HG03135 (cell line): Measurements from ENCODE around the gene PITPNC1.
"Not testable (repeated sequence)": the region's sequence is repeated elsewhere in the genome, so short reads cannot be mapped to it uniquely, and the experiment has no call there.

Experiments
- ATAC-seq: cut with Tn5 transposase; IDR thresholded peaks from one replicate; pipeline ENCODE4 v1.9.1; 2021; ENCODE audit warnings: mild to moderate bottlenecking, moderate library complexity; ENCODE audit not compliant: unreplicated experiment

Gene PITPNC1

GRCh38 chr17:67393809-67394397, 16.8 kb downstream of the PITPNC1 start:
- ATAC-seq, result no peak

GRCh38 chr17:67399676-67400075, 22.6 kb downstream of the PITPNC1 start:
- no peak for ATAC-seq

GRCh38 chr17:67400193-67400592, 23.1 kb downstream of the PITPNC1 start:
- ATAC-seq, result no peak

GRCh38 chr17:67401106-67401505, 24.0 kb downstream of the PITPNC1 start:
- no peak for ATAC-seq

GRCh38 chr17:67401598-67402504, 24.8 kb downstream of the PITPNC1 start:
- ATAC-seq, result no peak

- no peak for ATAC-seq
Observed at GRCh38 chr17:67403065-67403464, 26.0 kb downstream of the PITPNC1 start.

- no peak for ATAC-seq
Observed at GRCh38 chr17:67403483-67403882, 26.4 kb downstream of the PITPNC1 start.

- ATAC-seq, result not testable (repeated sequence)
Observed at GRCh38 chr17:67408455-67408830, 31.4 kb downstream of the PITPNC1 start.

GRCh38 chr17:67411397-67411796, 34.3 kb downstream of the PITPNC1 start:
- no peak for ATAC-seq

- no peak for ATAC-seq
Observed at GRCh38 chr17:67412032-67412431, 35.0 kb downstream of the PITPNC1 start.

GRCh38 chr17:67412941-67413340, 35.9 kb downstream of the PITPNC1 start:
- ATAC-seq, result no peak

GRCh38 chr17:67413388-67413787, 36.3 kb downstream of the PITPNC1 start:
- no peak for ATAC-seq

- no peak for ATAC-seq
Observed at GRCh38 chr17:67414130-67414529, 37.0 kb downstream of the PITPNC1 start.

- no peak for ATAC-seq
Observed at GRCh38 chr17:67414559-67414958, 37.5 kb downstream of the PITPNC1 start.

- no peak for ATAC-seq
Observed at GRCh38 chr17:67415291-67415690, 38.2 kb downstream of the PITPNC1 start.

GRCh38 chr17:67417507-67417906, 40.4 kb downstream of the PITPNC1 start:
- no peak for ATAC-seq

GRCh38 chr17:67420994-67421393, 43.9 kb downstream of the PITPNC1 start:
- ATAC-seq, result no peak

- no peak for ATAC-seq
Observed at GRCh38 chr17:67421869-67422273, 44.8 kb downstream of the PITPNC1 start.

- not testable (repeated sequence) for ATAC-seq
Observed at GRCh38 chr17:67422296-67422695, 45.2 kb downstream of the PITPNC1 start.

- no peak for ATAC-seq
Observed at GRCh38 chr17:67422897-67423296, 45.8 kb downstream of the PITPNC1 start.

- no peak for ATAC-seq
Observed at GRCh38 chr17:67425571-67426160, 48.6 kb downstream of the PITPNC1 start.

GRCh38 chr17:67427424-67427823, 50.3 kb downstream of the PITPNC1 start:
- ATAC-seq, result no peak
